ENCODE data around the gene PREX1.

DNA sequence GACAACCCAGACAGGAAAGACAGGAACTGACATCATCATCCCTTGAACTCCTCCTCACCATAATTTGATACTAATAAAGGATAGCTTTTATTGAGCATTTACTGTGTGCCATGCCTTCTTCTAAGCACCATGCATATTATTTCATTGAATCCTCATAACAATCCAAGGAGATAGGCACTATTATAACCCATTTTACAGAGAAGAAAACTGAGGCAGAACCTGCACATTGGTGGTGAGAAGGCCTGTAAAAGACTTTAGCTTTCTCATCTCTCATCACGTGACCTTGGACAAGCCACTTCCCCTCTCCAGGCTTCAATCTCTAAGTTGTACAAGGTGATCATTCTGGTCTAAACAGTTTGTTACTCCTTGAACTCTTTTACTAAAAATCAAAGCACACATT, 34.5 kb upstream of the PREX1 start:
- TF ChIP-seq POLR2AphosphoS5 (IDR thresholded peaks at IDR 0.05; ENCODE audit: low read depth, low read length): no peak
- no peak for TF ChIP-seq CTCF (IDR thresholded peaks at IDR 0.05)
- no peak for TF ChIP-seq REST (IDR thresholded peaks at IDR 0.05; ENCODE audit: insufficient read depth in 1 of 2, low read depth in 2 of 2, low read length in 1 of 2)
- TF ChIP-seq SIN3A (IDR thresholded peaks at IDR 0.05; ENCODE audit: borderline replicate concordance, insufficient read depth, low read depth, low read length): no peak

Measured in Panc1 (cell line).